ENCODE measurements around the gene PTPRT. TPM values are rescaled to one million over a fixed set of nuclear protein-coding genes. Genes with fewer than 3 reads are reported as not detected.

Gene PTPRT
- total RNA-seq, 1 experiment from 2014 or later: not detected

- H3K9ac ChIP-seq (ENCODE audit: low read length): no peak overlapping the region
- TF ChIP-seq RAD21 (IDR thresholded peaks at IDR 0.05; ENCODE audit: low read depth) (no peak), EZH2phosphoT487 (IDR thresholded peaks at IDR 0.05; ENCODE audit: borderline replicate concordance) (no peak), FOSL1 (IDR thresholded peaks at IDR 0.05; ENCODE audit: low read depth) (no peak), ZFX (IDR thresholded peaks at IDR 0.05) (no peak), SRF (IDR thresholded peaks at IDR 0.05; ENCODE audit: low read depth) (no peak), ZNF274 (IDR thresholded peaks at IDR 0.05; ENCODE audit: low read depth, low read length) (no peak), TCF7L2 (IDR thresholded peaks at IDR 0.05; ENCODE audit: borderline replicate concordance, extremely low read depth, insufficient read depth, insufficient read length) (no peak), ATF3 (IDR thresholded peaks at IDR 0.05) (no peak), YY1 (IDR thresholded peaks at IDR 0.05; ENCODE audit: extremely low read depth, insufficient replicate concordance, low read depth, low read length) (no peak), ELF1 (IDR thresholded peaks at IDR 0.05; ENCODE audit: borderline replicate concordance, low read depth) (no peak), POLR2A (IDR thresholded peaks at IDR 0.05; ENCODE audit: borderline replicate concordance, extremely low read depth, insufficient read depth, insufficient read length) (no peak)
- no peak overlapping the region for H3K4me3 ChIP-seq (replicated peaks in 1 of 2; ENCODE audit: low read depth in 1 of 2, low read length in 2 of 2)
- H3K27me3 ChIP-seq (ENCODE audit: insufficient read depth, low read length): no peaks in the 10 kb centered on the region
- intact Hi-C loops (cut with micrococcal nuclease): no loop called here
- RAD21 ChIA-PET (ENCODE audit: low non-redundant PET in 1 of 2, low total read pairs in 2 of 2, uncharacterized antibody in 2 of 2, unreplicated experiment in 2 of 2): no interaction called here
- BruUV-seq (replicated peaks): no TSS peak
- H3K36me3 ChIP-seq (ENCODE audit: control insufficient read depth in 1 of 2, insufficient read depth in 2 of 2, low read length in 2 of 2): no peaks in the 10 kb centered on the region
- DNase-seq (ENCODE audit: low read depth, low spot score) (no peak), ATAC-seq (no peak)
- H3K4me2 ChIP-seq (ENCODE audit: low read length): no peak overlapping the region
- CTCF ChIA-PET: no interaction called here
- H4K20me1 ChIP-seq (ENCODE audit: insufficient read depth): no peaks in the 10 kb centered on the region
- no peaks in the 10 kb centered on the region for H3K9me2 ChIP-seq (ENCODE audit: insufficient read depth)
- H3K79me2 ChIP-seq (ENCODE audit: insufficient read depth, low read length): no peaks in the 10 kb centered on the region
- POLR2A ChIA-PET: no interaction called here
- no peak overlapping the region for H3K27ac ChIP-seq (ENCODE audit: low read depth, low read length)
- peaks cover 5 to 35% of the 10 kb centered on the region in 2 experiments; a peak in 2 of 4 replicates for H3K9me3 ChIP-seq (ENCODE audit: control insufficient read depth in 1 of 2, insufficient read depth in 1 of 2, low read depth in 1 of 2, low read length in 2 of 2)
- no peaks in the 10 kb centered on the region for H3K4me1 ChIP-seq (ENCODE audit: control insufficient read depth in 1 of 2, insufficient read depth in 2 of 2, low read length in 2 of 2)
- H2AFZ ChIP-seq (ENCODE audit: low read depth, low read length, poor library complexity, severe bottlenecking): no peak overlapping the region
Measured at GRCh38 chr20:42043921-42044320, 1145.8 kb downstream of the PTPRT start.

GRCh38 chr20:42041000-42041565, 1148.6 kb downstream of the PTPRT start:
- RAD21 ChIA-PET (ENCODE audit: low non-redundant PET in 1 of 2, low total read pairs in 2 of 2, uncharacterized antibody in 2 of 2, unreplicated experiment in 2 of 2): no interaction called here
- H3K79me2 ChIP-seq (ENCODE audit: insufficient read depth, low read length): no peaks in the 10 kb centered on the region
- H3K27ac ChIP-seq (ENCODE audit: low read depth, low read length): no peak overlapping the region
- no peak overlapping the region for H2AFZ ChIP-seq (ENCODE audit: low read depth, low read length, poor library complexity, severe bottlenecking)
- DNase-seq (ENCODE audit: low read depth, low spot score): no peak
- no peaks in the 10 kb centered on the region for H3K9me2 ChIP-seq (ENCODE audit: insufficient read depth)
- TF ChIP-seq SRF (IDR thresholded peaks at IDR 0.05; ENCODE audit: low read depth) (no peak), ZBTB33 (IDR thresholded peaks at IDR 0.05; ENCODE audit: extremely low read depth, insufficient replicate concordance, low read length) (no peak), ELF1 (IDR thresholded peaks at IDR 0.05; ENCODE audit: borderline replicate concordance, low read depth) (no peak), ZNF274 (IDR thresholded peaks at IDR 0.05; ENCODE audit: low read depth, low read length) (no peak), SIN3A (IDR thresholded peaks at IDR 0.05; ENCODE audit: low read depth) (no peak), EGR1 (IDR thresholded peaks at IDR 0.05; ENCODE audit: low read depth) (no peak), EZH2phosphoT487 (IDR thresholded peaks at IDR 0.05; ENCODE audit: borderline replicate concordance) (no peak), SP1 (IDR thresholded peaks at IDR 0.05; ENCODE audit: low read depth) (no peak), YY1 (IDR thresholded peaks at IDR 0.05; ENCODE audit: extremely low read depth, insufficient replicate concordance, low read depth, low read length) (no peak), JUND (IDR thresholded peaks at IDR 0.05) (no peak), CEBPB (IDR thresholded peaks at IDR 0.05; ENCODE audit: low read depth) (no peak), ZFX (IDR thresholded peaks at IDR 0.05) (no peak), EZH2 (IDR thresholded peaks at IDR 0.05) (no peak), TCF7L2 (IDR thresholded peaks at IDR 0.05; ENCODE audit: borderline replicate concordance, extremely low read depth, insufficient read depth, insufficient read length) (no peak), MAX (IDR thresholded peaks at IDR 0.05) (no peak), RAD21 (IDR thresholded peaks at IDR 0.05; ENCODE audit: low read depth) (no peak), POLR2A (IDR thresholded peaks at IDR 0.05; ENCODE audit: borderline replicate concordance, extremely low read depth, insufficient read depth, insufficient read length) (no peak), FOSL1 (IDR thresholded peaks at IDR 0.05; ENCODE audit: low read depth) (no peak)
- H3K9ac ChIP-seq (ENCODE audit: low read length): no peak overlapping the region
- no peaks in the 10 kb centered on the region for H3K36me3 ChIP-seq (ENCODE audit: control insufficient read depth in 1 of 2, insufficient read depth in 2 of 2, low read length in 2 of 2)
- POLR2A ChIA-PET: no interaction called here
- no TSS peak for BruUV-seq (replicated peaks)
- no peaks in the 10 kb centered on the region for H4K20me1 ChIP-seq (ENCODE audit: insufficient read depth)
- CTCF ChIA-PET: no interaction called here
- H3K9me3 ChIP-seq (ENCODE audit: control insufficient read depth in 1 of 2, insufficient read depth in 1 of 2, low read depth in 1 of 2, low read length in 2 of 2): peaks cover 5 to 27% of the 10 kb centered on the region in 2 experiments; a peak in 2 of 4 replicates
- no peaks in the 10 kb centered on the region for H3K27me3 ChIP-seq (ENCODE audit: insufficient read depth, low read length)
- H3K4me2 ChIP-seq (ENCODE audit: low read length): no peak overlapping the region
- no peak for ATAC-seq
- H3K4me1 ChIP-seq (ENCODE audit: control insufficient read depth in 1 of 2, insufficient read depth in 2 of 2, low read length in 2 of 2): no peaks in the 10 kb centered on the region
- intact Hi-C loops (cut with micrococcal nuclease): no loop called here
- H3K4me3 ChIP-seq (replicated peaks in 1 of 2; ENCODE audit: low read depth in 1 of 2, low read length in 2 of 2): no peak overlapping the region

All from HCT116 (cell line).